C4-2B (cell line): Measurements from ENCODE around the gene OSBPL5.

Source experiments
- CTCF ChIP-seq: fragments of 450-650 bp; conservative IDR thresholded peaks from 2 replicates; pipeline ENCODE4 v1.5.1; 2017; ENCODE audit warnings: mild to moderate bottlenecking
- ZFX ChIP-seq: fragments of 450-650 bp; IDR thresholded peaks from 2 replicates; pipeline ENCODE4 v1.6.1; 2017

- TF ChIP-seq CTCF: no peak
- TF ChIP-seq ZFX: no peak
Measured at GRCh38 chr11:3166268-3167142, 1.4 kb upstream of the OSBPL5 start.
